GM12891 (cell line): Measurements from ENCODE around the gene PCDH9.

ENCODE experiments used
- DNase-seq: peaks from one replicate; pipeline ENCODE4 v3.0.0; 2011; ENCODE audit warnings: low spot score; ENCODE audit not compliant: insufficient read length
- FAIRE-seq: peaks from 2 replicates; lab custom pipeline; 2011; peaks lifted over from hg19 to GRCh38; lab: Jason Lieb, UNC
- PAX5 ChIP-seq: IDR thresholded peaks from 2 replicates; pipeline ENCODE4 v1.6.1; 2011; ENCODE audit warnings: low read length, moderate library complexity, mild to moderate bottlenecking; ENCODE audit not compliant: insufficient read depth, severe bottlenecking
- POLR2A ChIP-seq: IDR thresholded peaks from 2 replicates; pipeline ENCODE4 v1.6.1; 2011; ENCODE audit warnings: low read depth, low read length, control low read depth
- POLR2AphosphoS5 ChIP-seq: IDR thresholded peaks from 2 replicates; pipeline ENCODE4 v1.6.1; 2011; ENCODE audit warnings: low read depth, low read length, control low read depth
- POU2F2 ChIP-seq: IDR thresholded peaks from 2 replicates; pipeline ENCODE4 v1.6.1; 2011; ENCODE audit warnings: low read depth, mild to moderate bottlenecking, control low read depth, low read length, moderate library complexity
- SPI1 ChIP-seq: IDR thresholded peaks from 2 replicates; pipeline ENCODE4 v1.6.1; 2011; ENCODE audit warnings: low read depth, low read length, control low read depth
- TAF1 ChIP-seq: IDR thresholded peaks from 2 replicates; pipeline ENCODE4 v1.6.1; 2011; ENCODE audit warnings: low read depth, low read length, control low read depth

PCDH9 gene

GRCh38 chr13:67076378-67076777, 153.8 kb downstream of the PCDH9 start:
- DNase-seq: no peak
- TF ChIP-seq TAF1 (no peak), POU2F2 (no peak), POLR2AphosphoS5 (no peak), SPI1 (no peak), POLR2A (no peak)
- FAIRE-seq: no peak

DNA sequence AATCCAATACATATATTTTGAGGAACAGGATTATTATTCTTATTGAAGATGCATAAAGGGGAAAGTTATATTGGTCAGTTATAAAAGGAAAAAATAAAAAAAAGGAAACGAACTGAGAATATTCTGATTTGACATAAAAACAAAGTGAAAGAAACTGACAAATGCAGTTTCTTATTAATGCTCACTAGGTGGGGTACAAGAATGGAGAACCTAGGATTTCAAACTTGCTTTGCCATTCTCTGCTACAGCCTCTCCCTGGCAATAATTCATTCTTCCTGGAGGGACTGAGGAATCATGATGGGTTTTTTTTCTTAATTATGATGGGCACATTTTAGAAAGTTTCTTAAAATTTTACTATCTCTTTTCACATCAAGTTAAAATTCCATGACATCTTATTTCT, 154.9 kb downstream of the PCDH9 start:
- DNase-seq (no peak), FAIRE-seq (no peak)
- no peak for TF ChIP-seq POLR2A
- no peak for TF ChIP-seq SPI1
- TF ChIP-seq TAF1: no peak
- TF ChIP-seq POU2F2: no peak
- TF ChIP-seq PAX5: no peak
- TF ChIP-seq POLR2AphosphoS5: no peak

DNA sequence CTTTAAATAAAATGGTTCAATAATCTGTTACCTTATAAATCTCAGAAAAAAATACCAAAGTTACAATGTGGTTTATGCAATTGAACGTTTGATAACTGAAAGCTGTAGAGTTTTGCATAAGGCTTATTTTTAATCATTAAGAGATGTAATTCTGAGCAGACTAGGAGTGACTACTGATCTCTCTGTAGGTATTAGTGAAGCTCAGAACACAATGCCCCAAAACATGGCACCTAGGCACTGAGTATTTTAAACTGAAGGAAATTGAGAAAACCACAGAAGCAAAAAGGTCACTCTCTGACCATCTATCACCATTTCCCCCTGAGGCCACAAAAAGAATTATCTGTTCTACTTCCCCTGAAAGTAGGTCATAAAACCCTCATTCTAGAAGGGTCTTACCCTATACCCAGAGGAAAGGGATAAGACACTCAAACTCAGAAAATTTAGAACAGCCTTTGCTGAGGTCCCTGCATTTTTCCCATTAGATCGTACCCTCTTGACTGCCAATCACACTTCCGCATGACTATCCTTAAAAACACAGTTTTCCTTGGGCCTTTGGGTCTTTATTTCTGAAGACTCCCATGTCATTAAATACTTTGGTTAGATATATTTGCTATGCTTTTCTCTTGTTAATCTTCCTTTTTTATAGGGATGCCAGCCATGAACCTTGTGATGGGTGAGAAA, 158.1 kb downstream of the PCDH9 start:
- FAIRE-seq (no peak), DNase-seq (no peak)
- no peak for TF ChIP-seq POLR2AphosphoS5
- TF ChIP-seq POLR2A: no peak
- no peak for TF ChIP-seq POU2F2
- no peak for TF ChIP-seq PAX5
- TF ChIP-seq SPI1: no peak
- TF ChIP-seq TAF1: no peak

- TF ChIP-seq PAX5 (no peak), POLR2AphosphoS5 (no peak), POLR2A (no peak), POU2F2 (no peak), TAF1 (no peak), SPI1 (no peak)
- FAIRE-seq (no peak), DNase-seq (no peak)
These were observed 159.8 kb downstream of the PCDH9 start for GRCh38 chr13:67070306-67070705.

- no peak for DNase-seq
- no peak for TF ChIP-seq POLR2AphosphoS5
- TF ChIP-seq SPI1: no peak
- TF ChIP-seq POU2F2: no peak
- no peak for TF ChIP-seq POLR2A
- TF ChIP-seq TAF1: no peak
- no peak for TF ChIP-seq PAX5
- no peak for FAIRE-seq
These were observed 160.9 kb downstream of the PCDH9 start for GRCh38 chr13:67069117-67069767.

- DNase-seq (no peak), FAIRE-seq (no peak)
- no peak for TF ChIP-seq PAX5
These were observed 165.2 kb downstream of the PCDH9 start for GRCh38 chr13:67064920-67065319.

- DNase-seq: no peak
- no peak for FAIRE-seq
- TF ChIP-seq TAF1 (no peak), POLR2AphosphoS5 (no peak), POU2F2 (no peak), POLR2A (no peak), PAX5 (no peak), SPI1 (no peak)
These were observed 167.1 kb downstream of the PCDH9 start for GRCh38 chr13:67063036-67063435.

- no peak for FAIRE-seq
- TF ChIP-seq PAX5 (no peak), SPI1 (no peak), POLR2A (no peak), POLR2AphosphoS5 (no peak), POU2F2 (no peak), TAF1 (no peak)
- no peak for DNase-seq
These were observed 168.0 kb downstream of the PCDH9 start for GRCh38 chr13:67062160-67062559.

- no peak for FAIRE-seq
- TF ChIP-seq TAF1 (no peak), SPI1 (no peak), POU2F2 (no peak), POLR2AphosphoS5 (no peak), PAX5 (no peak), POLR2A (no peak)
- no peak for DNase-seq
These were observed 168.4 kb downstream of the PCDH9 start for GRCh38 chr13:67061750-67062149.
